IMR-90 (cell line): ENCODE results near the gene ALDH1B1. TPM values are rescaled to one million over a fixed set of nuclear protein-coding genes. Genes with fewer than 3 reads are reported as not detected.

ENCODE experiments used
- ATAC-seq: fragments of 200-7000 bp; cut with Tn5 transposase; 2 replicates; pipeline ENCODE4 v1.9.1; 2020; ENCODE audit warnings: low read depth, mild to moderate bottlenecking, moderate library complexity
- BruUV-seq: library from RNA; stranded (reverse); fragments of 400-500 nt; replicated peaks from 2 replicates; lab custom pipeline; 2021; lab: Mats Ljungman, UMichigan
- CTCF ChIA-PET: fragments of 300-600 bp; formaldehyde crosslinking; extraction: SDS; loops from one replicate; lab custom pipeline; 2021; ENCODE audit warnings: antibody characterized with exemption; lab: Yijun Ruan, JAX
- POLR2A ChIA-PET: fragments of 300-600 bp; sonication (Branson Sonifier 250); formaldehyde crosslinking; loops from one replicate; lab custom pipeline; 2022; ENCODE audit warnings: antibody characterized with exemption; ENCODE audit not compliant: unreplicated experiment; lab: Charles Lee
- DNase-seq: peaks from one replicate; pipeline ENCODE4 v3.0.0; 2013
- H2AFZ ChIP-seq: replicated peaks from 2 replicates; pipeline ENCODE3; 2013; ENCODE audit warnings: low read length, mild to moderate bottlenecking; ENCODE audit not compliant: poor library complexity
- H2AK5ac ChIP-seq: 2 replicates; pipeline ENCODE4 v1.6.1; 2013; ENCODE audit warnings: low read depth, low read length, inconsistent platforms
- H2AK9ac ChIP-seq: replicated peaks from 2 replicates; pipeline ENCODE3; 2013; ENCODE audit warnings: mild to moderate bottlenecking, low read depth, low read length, moderate library complexity; ENCODE audit not compliant: poor library complexity
- H2BK120ac ChIP-seq: 2 replicates; pipeline ENCODE4 v1.6.1; 2013; ENCODE audit warnings: low read depth, low read length, inconsistent platforms
- H2BK15ac ChIP-seq: 3 replicates; pipeline ENCODE4 v1.6.1; 2013; ENCODE audit warnings: low read depth, low read length, inconsistent platforms
- H2BK20ac ChIP-seq: 2 replicates; pipeline ENCODE4 v1.6.1; 2013; ENCODE audit warnings: low read depth, mild to moderate bottlenecking, inconsistent platforms, low read length, moderate library complexity
- H2BK5ac ChIP-seq: 2 replicates; pipeline ENCODE4 v1.6.1; 2013; ENCODE audit warnings: mild to moderate bottlenecking, low read depth, low read length, inconsistent platforms; ENCODE audit not compliant: poor library complexity, severe bottlenecking
- H3K14ac ChIP-seq: replicated peaks from 2 replicates; pipeline ENCODE4 v1.6.1; 2013; ENCODE audit warnings: low read depth, low read length, inconsistent platforms
- H3K18ac ChIP-seq: 2 replicates; pipeline ENCODE4 v1.6.1; 2013; ENCODE audit warnings: low read depth, low read length, control low read depth
- H3K23ac ChIP-seq: 2 replicates; pipeline ENCODE4 v1.6.1; 2013; ENCODE audit warnings: low read depth, low read length, inconsistent platforms
- H3K27ac ChIP-seq: 2 replicates; pipeline ENCODE4 v1.5.1; 2013; ENCODE audit warnings: mild to moderate bottlenecking, control low read depth, low read length; ENCODE audit not compliant: insufficient read depth
- H3K27me3 ChIP-seq: 2 replicates; pipeline ENCODE4 v1.6.1; 2013; ENCODE audit warnings: low read length; ENCODE audit not compliant: control insufficient read depth, insufficient read depth
- H3K36me3 ChIP-seq: 2 replicates; pipeline ENCODE4 v1.6.1; 2013; ENCODE audit warnings: low read length, mixed read lengths; ENCODE audit not compliant: control insufficient read depth, insufficient read depth
- H3K4ac ChIP-seq: 2 replicates; pipeline ENCODE4 v1.6.1; 2013; ENCODE audit warnings: low read depth, low read length, inconsistent platforms
- H3K4me1 ChIP-seq: 2 replicates; pipeline ENCODE4 v1.6.1; 2013; ENCODE audit warnings: low read length, mixed read lengths; ENCODE audit not compliant: control insufficient read depth, insufficient read depth
- H3K4me2 ChIP-seq: 2 replicates; pipeline ENCODE4 v1.6.1; 2013; ENCODE audit warnings: low read depth, mild to moderate bottlenecking, control low read depth, low read length, moderate library complexity
- H3K4me3 ChIP-seq: 2 replicates; pipeline ENCODE4 v1.5.1; 2013; ENCODE audit warnings: low read depth, mild to moderate bottlenecking, control low read depth, low read length, moderate library complexity; ENCODE audit not compliant: insufficient read depth
- H3K56ac ChIP-seq: 2 replicates; pipeline ENCODE4 v1.6.1; 2013; ENCODE audit warnings: low read length, inconsistent platforms; ENCODE audit not compliant: insufficient read depth; ENCODE audit errors: extremely low read depth
- H3K79me1 ChIP-seq, 2 experiments: 2 replicates each; pipeline ENCODE4 v1.6.1; 2013; ENCODE audit warnings: low read length in 2 of 2, inconsistent platforms in 1 of 2, low read depth in 1 of 2
- H3K9ac ChIP-seq: 2 replicates; pipeline ENCODE4 v1.6.1; 2013; ENCODE audit warnings: low read depth, low read length, control low read depth
- H3K9me1 ChIP-seq: 2 replicates; pipeline ENCODE4 v1.6.1; 2013; ENCODE audit warnings: low read length, inconsistent platforms; ENCODE audit not compliant: insufficient read depth
- H3K9me3 ChIP-seq: 2 replicates; pipeline ENCODE4 v1.6.1; 2013; ENCODE audit warnings: low read length; ENCODE audit not compliant: control insufficient read depth, insufficient read depth
- H4K20me1 ChIP-seq: 2 replicates; pipeline ENCODE4 v1.6.1; 2013; ENCODE audit warnings: low read length, inconsistent platforms; ENCODE audit not compliant: insufficient read depth
- H4K5ac ChIP-seq: 2 replicates; pipeline ENCODE4 v1.6.1; 2013; ENCODE audit warnings: mild to moderate bottlenecking, low read depth, low read length, control low read depth
- H4K8ac ChIP-seq, 2 experiments: 2 replicates each; pipeline ENCODE4 v1.6.1; 2013; ENCODE audit warnings: low read depth in 2 of 2, low read length in 2 of 2, control low read depth in 1 of 2, inconsistent platforms in 1 of 2
- H4K91ac ChIP-seq: 2 replicates; pipeline ENCODE4 v1.6.1; 2013; ENCODE audit warnings: low read depth, low read length, inconsistent platforms; ENCODE audit not compliant: insufficient read depth
- BHLHE40 ChIP-seq: fragments of 150-350 bp; IDR thresholded peaks from 2 replicates; pipeline ENCODE4 v1.6.1; 2016; ENCODE audit warnings: mild to moderate bottlenecking, low read depth, low read length
- CEBPB ChIP-seq: IDR thresholded peaks from 2 replicates; pipeline ENCODE4 v1.6.1; 2012; ENCODE audit warnings: low read depth, low read length, improper control_type of control experiment
- CHD1 ChIP-seq: IDR thresholded peaks from 2 replicates; pipeline ENCODE4 v1.6.1; 2012; ENCODE audit warnings: low read depth, low read length, improper control_type of control experiment
- FOS ChIP-seq: fragments of 150-350 bp; IDR thresholded peaks from 2 replicates; pipeline ENCODE4 v1.6.1; 2016; ENCODE audit warnings: low read depth, low read length
- MAFK ChIP-seq: IDR thresholded peaks from 2 replicates; pipeline ENCODE4 v1.6.1; 2012; ENCODE audit warnings: low read depth, low read length, improper control_type of control experiment
- MAZ ChIP-seq: IDR thresholded peaks from 2 replicates; pipeline ENCODE4 v1.6.1; 2012; ENCODE audit warnings: low read depth, mild to moderate bottlenecking, low read length, improper control_type of control experiment, moderate library complexity, borderline replicate concordance
- MXI1 ChIP-seq: IDR thresholded peaks from 2 replicates; pipeline ENCODE4 v1.6.1; 2012; ENCODE audit warnings: low read depth, mild to moderate bottlenecking, low read length, moderate library complexity, borderline replicate concordance
- NFE2L2 ChIP-seq: fragments of 150-350 bp; IDR thresholded peaks from 2 replicates; pipeline ENCODE4 v1.6.1; 2016; ENCODE audit warnings: low read depth, mild to moderate bottlenecking, low read length
- POLR2A ChIP-seq: IDR thresholded peaks from 2 replicates; pipeline ENCODE4 v1.6.1; 2012; ENCODE audit warnings: mild to moderate bottlenecking, low read depth, low read length
- RAD21 ChIP-seq: IDR thresholded peaks from 2 replicates; pipeline ENCODE4 v1.6.1; 2012; ENCODE audit warnings: low read length, improper control_type of control experiment
- RCOR1 ChIP-seq: IDR thresholded peaks from 2 replicates; pipeline ENCODE4 v1.6.1; 2012; ENCODE audit warnings: mild to moderate bottlenecking, low read length, improper control_type of control experiment; ENCODE audit not compliant: insufficient replicate concordance
- RFX5 ChIP-seq: IDR thresholded peaks from 2 replicates; pipeline ENCODE4 v1.8.0; 2012; ENCODE audit warnings: low read depth, mild to moderate bottlenecking, low read length, moderate library complexity
- SMC3 ChIP-seq: fragments of 150-350 bp; IDR thresholded peaks from 2 replicates; pipeline ENCODE4 v1.6.1; 2016; ENCODE audit warnings: low read depth, mild to moderate bottlenecking, antibody characterized with exemption, low read length, moderate library complexity
- USF2 ChIP-seq: fragments of 150-350 bp; IDR thresholded peaks from 2 replicates; pipeline ENCODE4 v1.6.1; 2017; ENCODE audit warnings: mild to moderate bottlenecking, antibody characterized with exemption, low read length, low read depth
- WGBS, 2 experiments: methylation state at CpG; one replicate each; pipeline versions ENCODE4 v1.1.5 to v1.1.7; 2013; ENCODE audit warnings: missing lambda C conversion rate in 2 of 2; ENCODE audit not compliant: insufficient read length in 1 of 2; ENCODE audit errors: extremely low coverage in 2 of 2; 5-methylcytosine and 5-hydroxymethylcytosine counted together
- dilution Hi-C: fragments of 300-500 bp; cut with HindIII; formaldehyde crosslinking; loops from one replicate; pipeline ENCODE4 v1.14.3; 2018; ENCODE audit warnings: low sequenced_read_pairs; ENCODE audit not compliant: unreplicated experiment
- in situ Hi-C: fragments of 300-500 bp; cut with MboI; formaldehyde crosslinking; loops from 3 replicates; pipeline ENCODE4 v1.14.3; 2019; ENCODE audit warnings: low sequenced_read_pairs, inconsistent platforms, mixed read lengths
- intact Hi-C: fragments of 100-400 bp; cut with micrococcal nuclease; formaldehyde crosslinking; loops from 2 replicates; pipeline ENCODE4 v1.10.0; 2022
- polyA plus RNA-seq, 3 experiments: library from polyadenylated mRNA; depleted of rRNA; stranded (reverse); fragments of >200 nt; gene quantifications; 2 replicates each; pipeline ENCODE4 v1.2.3, GENCODE V29; 2012; ENCODE audit warnings: low replicate concordance in 1 of 3
- total RNA-seq: library from RNA; depleted of rRNA; stranded (reverse); fragments of >200 nt; gene quantifications from 2 replicates; pipeline ENCODE4 v1.2.3, GENCODE V29; 2012
- TF ChIP-seq, protein P1 (sequence below): conservative IDR thresholded peaks from 2 replicates; pipeline ENCODE4 v1.5.1; 2012; ENCODE audit warnings: mild to moderate bottlenecking, low read depth, low read length, improper control_type of control experiment
- TF ChIP-seq, protein P2 (sequence below): fragments of 150-350 bp; IDR thresholded peaks from 2 replicates; pipeline ENCODE4 v1.6.1; 2016; ENCODE audit warnings: low read depth, mild to moderate bottlenecking, low read length, moderate library complexity, borderline replicate concordance

The ALDH1B1 gene
- total and polyA plus RNA-seq, 2 of the 4 experiments (the other 2 are of a cell fraction): 29.6 to 37.6 TPM

GRCh38 chr9:38434853-38435252, 42.4 kb downstream of the ALDH1B1 start:
- Histone ChIP-seq H4K91ac (peak overlapping the region; percentile 4; the same call in 1 of the 2 replicates), H4K20me1 (no peaks in the 10 kb centered on the region), H2AK5ac (no peak overlapping the region), H3K9ac (no peak overlapping the region), H2AK9ac (no peak overlapping the region), H3K4me2 (no peak overlapping the region), H2BK15ac (no peak overlapping the region; the same call in 2 of the 3 replicates), H2BK20ac (peak overlapping the region; percentile 26; the same call in 1 of the 2 replicates), H4K5ac (no peak overlapping the region; the same call in 1 of the 2 replicates), H3K9me1 (peaks cover 3% of the 10 kb centered on the region; the same call in 1 of the 2 replicates), H2BK5ac (peak overlapping the region; percentile 5), H3K27ac (no peak overlapping the region), H3K14ac (peak overlapping the region; percentile 17; the same call in 1 of the 2 replicates), H3K23ac (no peak overlapping the region; the same call in 1 of the 2 replicates), H3K18ac (peak overlapping the region; percentile 57; the same call in 1 of the 2 replicates), H3K36me3 (no peaks in the 10 kb centered on the region), H4K8ac (no peak overlapping the region; a peak in 1 of 4 replicates), H2BK120ac (0 out of 2 replicates have a peak overlapping the region, but pooled peaks have one; percentile 25), H3K27me3 (peaks cover 12% of the 10 kb centered on the region), H3K79me1 (no peaks in the 10 kb centered on the region; a peak in 1 of 4 replicates), H3K4me3 (no peak overlapping the region), H3K56ac (no peak overlapping the region), H3K9me3 (no peaks in the 10 kb centered on the region), H3K4me1 (peaks cover 15% of the 10 kb centered on the region), H3K4ac (no peak overlapping the region), H2AFZ (no peak overlapping the region)
- DNase-seq (no peak), ATAC-seq (no peak)
- TF ChIP-seq MXI1 (no peak), MAFK (no peak), BHLHE40 (no peak), USF2 (no peak), RAD21 (no peak), FOS (no peak), CEBPB (no peak), RCOR1 (no peak), MAZ (no peak), CHD1 (no peak), NFE2L2 (no peak), RFX5 (no peak), SMC3 (no peak), POLR2A (no peak)
- TF ChIP-seq, protein P1, sequence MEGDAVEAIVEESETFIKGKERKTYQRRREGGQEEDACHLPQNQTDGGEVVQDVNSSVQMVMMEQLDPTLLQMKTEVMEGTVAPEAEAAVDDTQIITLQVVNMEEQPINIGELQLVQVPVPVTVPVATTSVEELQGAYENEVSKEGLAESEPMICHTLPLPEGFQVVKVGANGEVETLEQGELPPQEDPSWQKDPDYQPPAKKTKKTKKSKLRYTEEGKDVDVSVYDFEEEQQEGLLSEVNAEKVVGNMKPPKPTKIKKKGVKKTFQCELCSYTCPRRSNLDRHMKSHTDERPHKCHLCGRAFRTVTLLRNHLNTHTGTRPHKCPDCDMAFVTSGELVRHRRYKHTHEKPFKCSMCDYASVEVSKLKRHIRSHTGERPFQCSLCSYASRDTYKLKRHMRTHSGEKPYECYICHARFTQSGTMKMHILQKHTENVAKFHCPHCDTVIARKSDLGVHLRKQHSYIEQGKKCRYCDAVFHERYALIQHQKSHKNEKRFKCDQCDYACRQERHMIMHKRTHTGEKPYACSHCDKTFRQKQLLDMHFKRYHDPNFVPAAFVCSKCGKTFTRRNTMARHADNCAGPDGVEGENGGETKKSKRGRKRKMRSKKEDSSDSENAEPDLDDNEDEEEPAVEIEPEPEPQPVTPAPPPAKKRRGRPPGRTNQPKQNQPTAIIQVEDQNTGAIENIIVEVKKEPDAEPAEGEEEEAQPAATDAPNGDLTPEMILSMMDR: no peak
- TF ChIP-seq, protein P2, sequence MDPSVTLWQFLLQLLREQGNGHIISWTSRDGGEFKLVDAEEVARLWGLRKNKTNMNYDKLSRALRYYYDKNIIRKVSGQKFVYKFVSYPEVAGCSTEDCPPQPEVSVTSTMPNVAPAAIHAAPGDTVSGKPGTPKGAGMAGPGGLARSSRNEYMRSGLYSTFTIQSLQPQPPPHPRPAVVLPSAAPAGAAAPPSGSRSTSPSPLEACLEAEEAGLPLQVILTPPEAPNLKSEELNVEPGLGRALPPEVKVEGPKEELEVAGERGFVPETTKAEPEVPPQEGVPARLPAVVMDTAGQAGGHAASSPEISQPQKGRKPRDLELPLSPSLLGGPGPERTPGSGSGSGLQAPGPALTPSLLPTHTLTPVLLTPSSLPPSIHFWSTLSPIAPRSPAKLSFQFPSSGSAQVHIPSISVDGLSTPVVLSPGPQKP: no peak
- BruUV-seq: no TSS peak
- intact Hi-C loops (loop anchor here (1.0 kb wide), 1 partner anchor 10 kb away; no protein-coding TSS in a partner anchor), dilution Hi-C loops (no loop called here), in situ Hi-C loops (no loop called here)
- ChIA-PET CTCF (interaction anchor here (0.6 kb wide), 1 partner anchor 294 kb away, joined by 5 read pairs; no protein-coding TSS in a partner anchor), POLR2A (no interaction called here)
- no CpG with 5 or more reads among the region's 3 CpGs for whole genome bisulfite sequencing, 2 experiments
